GM19438 (cell line): ENCODE data around the gene PNRC1.
"Not testable (repeated sequence)": the region's sequence is repeated elsewhere in the genome, so short reads cannot be mapped to it uniquely, and the experiment has no call there.

Source experiments
- ATAC-seq: cut with Tn5 transposase; IDR thresholded peaks from one replicate; pipeline ENCODE4 v1.9.1; 2021; ENCODE audit warnings: low read depth; ENCODE audit not compliant: unreplicated experiment

Gene PNRC1

DNA sequence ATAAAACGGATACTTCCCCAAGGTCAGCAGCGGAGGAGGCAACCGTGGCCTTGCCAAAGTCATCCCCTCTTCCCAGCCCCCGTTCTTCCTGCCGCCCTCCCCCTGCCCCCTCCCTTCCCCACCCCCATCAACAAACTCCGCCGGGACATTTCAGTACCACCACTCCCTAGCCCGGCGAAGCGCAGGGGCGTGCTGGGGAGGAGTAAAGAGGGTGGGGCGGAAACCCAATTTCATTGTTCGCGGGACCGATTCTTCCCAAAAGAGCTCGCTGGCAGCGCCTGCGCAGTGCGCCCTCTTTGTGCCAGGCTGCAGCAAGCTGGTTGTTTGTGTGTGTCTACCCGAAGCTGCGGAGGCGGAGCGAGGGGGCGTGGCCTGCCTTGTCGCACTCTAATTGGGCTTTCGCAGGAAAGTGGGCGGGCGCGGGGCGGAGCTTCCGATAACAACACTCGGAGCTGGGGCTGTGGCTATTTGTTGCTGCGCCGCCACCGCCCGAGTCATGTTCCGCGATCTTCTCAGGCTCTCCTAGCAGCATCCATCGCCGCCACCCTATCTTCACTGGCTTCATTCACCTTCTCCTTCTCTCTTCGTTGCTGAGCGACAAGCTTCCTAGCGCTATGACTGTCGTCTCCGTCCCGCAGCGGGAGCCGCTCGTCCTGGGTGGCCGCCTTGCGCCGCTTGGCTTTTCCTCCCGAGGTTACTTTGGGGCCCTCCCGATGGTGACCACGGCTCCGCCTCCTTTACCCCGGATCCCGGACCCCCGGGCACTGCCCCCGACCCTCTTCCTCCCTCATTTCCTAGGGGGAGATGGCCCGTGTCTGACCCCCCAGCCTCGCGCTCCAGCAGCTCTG lies at the start of gene PNRC1:
PNRC1 (plus strand) TSS at position 471 of the 848 bp plus-strand sequence; CDS start at position 615, 144 bp downstream.
- peak; percentile 76 for ATAC-seq

DNA sequence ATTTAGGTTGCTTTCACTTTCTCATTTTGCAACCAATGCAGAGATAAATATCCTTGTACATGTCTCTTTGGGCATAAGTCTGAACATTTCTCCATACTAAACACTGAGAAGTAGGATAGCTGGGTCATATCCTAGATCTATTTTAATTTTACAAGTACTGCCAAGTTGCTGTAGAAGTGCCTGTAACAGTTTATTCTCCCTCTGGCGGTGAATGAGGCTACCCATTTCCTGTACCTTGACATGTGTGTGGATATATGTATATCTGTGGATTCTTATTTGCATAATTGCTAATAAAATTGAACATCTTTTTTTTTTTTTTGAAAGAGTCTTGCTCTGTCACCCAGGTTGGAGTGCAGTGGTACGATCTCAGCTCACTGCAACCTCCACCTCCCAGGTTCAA lies 48.0 kb upstream of the PNRC1 start:
- no peak for ATAC-seq

DNA sequence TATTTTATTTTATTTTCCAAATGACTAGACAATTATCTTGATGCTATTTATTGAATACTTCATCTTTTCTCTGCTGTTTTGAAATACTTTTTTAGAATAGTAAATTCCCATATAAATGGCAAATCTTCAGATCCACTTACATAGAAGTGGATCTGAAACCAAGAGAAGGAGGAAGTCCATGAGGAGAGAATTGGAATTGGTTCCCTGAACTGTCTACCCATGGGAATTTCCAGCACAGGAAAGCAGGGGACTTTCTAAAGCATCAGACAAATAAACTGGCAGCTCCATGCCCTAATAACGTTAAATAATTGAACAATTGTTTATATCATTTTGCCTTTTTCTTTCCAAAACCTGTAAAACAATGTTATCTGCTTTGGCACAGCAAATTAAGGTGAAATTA lies 47.1 kb upstream of the PNRC1 start:
- no peak for ATAC-seq

DNA sequence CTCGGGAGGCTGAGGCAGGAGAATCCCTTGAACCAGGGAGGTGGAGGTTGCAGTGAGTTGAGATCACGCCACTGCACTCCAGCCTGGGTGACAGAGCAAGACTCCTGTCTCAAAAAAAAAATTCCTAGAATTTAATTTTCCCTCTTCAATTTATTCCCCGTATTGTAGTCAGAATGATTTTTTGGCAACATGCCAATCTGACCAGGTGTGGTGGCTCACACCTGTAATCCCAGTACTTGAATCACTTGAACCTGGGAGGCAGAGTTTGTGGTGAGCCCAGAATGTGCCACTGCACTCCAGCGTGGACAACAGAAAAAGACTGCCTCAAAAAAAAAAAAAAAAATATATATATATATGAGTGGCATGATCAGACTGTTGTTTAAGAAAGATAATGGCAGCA lies 46.4 kb upstream of the PNRC1 start:
- ATAC-seq = not testable (repeated sequence)

DNA sequence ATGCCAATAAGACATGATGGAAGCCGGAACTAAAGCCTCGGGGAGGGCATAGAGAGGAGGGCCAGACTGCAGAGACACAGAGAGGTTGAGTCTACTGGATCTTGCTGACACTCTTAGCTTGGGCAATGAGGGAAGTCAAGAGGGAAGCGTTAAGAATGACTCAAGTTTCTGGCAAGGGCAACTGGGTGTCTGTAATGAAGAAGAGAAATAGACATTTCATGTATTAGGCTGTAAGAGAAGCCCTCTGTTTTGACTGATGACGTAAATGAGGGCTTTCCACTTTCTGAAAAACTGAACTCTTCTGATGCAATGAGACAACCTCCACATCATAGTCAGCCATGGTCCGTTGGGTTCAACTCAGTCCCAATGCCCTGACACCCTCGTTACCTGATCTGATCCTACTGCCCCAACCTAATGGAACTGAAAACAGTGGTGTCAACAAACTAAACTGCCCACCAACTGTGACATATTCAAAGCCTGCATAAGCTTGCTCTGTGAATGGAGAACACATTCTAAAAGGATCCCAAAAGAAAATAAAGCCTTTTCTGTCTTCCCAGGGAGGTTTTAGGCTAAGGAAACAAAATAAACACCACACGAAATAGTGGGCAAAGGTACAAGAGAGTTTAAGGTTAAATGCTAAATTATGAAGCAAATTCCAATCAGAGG lies 45.8 kb upstream of the PNRC1 start:
- no peak for ATAC-seq

DNA sequence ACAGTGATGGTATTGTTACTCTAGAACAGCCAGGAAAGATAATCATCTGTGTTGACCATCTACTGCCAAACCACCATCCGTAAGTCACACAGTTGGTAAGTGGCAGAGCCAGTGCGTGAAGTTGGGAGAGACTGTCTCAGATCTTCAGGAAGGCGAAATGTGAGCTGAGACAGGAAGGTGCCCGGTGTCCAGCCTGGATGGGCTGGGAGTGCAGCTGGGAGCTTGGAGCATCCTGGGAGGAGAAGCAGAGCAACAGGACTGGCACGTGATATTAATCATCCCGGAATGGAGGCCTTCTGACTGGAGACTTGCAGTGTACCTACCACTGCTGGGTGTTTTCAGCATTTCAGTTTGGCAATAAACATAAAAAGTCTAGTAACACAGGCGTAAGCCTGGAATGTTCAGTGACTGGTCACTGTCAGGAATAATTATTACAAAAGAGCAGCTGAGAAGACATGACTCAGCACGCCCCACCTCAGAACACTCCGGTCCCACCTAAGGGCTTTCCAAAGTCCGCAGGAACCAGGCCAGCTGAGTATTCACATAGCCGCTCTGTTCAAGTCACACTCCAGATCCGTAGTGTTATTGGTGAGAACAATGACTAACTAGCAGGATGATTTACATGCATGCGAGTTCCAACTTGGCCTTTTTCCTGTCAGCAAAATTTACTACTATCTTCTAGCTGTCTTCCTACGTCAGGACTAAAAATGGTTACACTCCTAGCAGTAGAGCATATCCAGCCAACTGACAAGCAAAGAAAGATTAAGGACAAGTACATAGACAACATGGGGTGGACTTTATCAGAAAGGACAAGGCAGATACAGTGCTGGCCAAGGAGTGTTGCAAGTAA lies 45.1 kb upstream of the PNRC1 start:
- no peak for ATAC-seq

DNA sequence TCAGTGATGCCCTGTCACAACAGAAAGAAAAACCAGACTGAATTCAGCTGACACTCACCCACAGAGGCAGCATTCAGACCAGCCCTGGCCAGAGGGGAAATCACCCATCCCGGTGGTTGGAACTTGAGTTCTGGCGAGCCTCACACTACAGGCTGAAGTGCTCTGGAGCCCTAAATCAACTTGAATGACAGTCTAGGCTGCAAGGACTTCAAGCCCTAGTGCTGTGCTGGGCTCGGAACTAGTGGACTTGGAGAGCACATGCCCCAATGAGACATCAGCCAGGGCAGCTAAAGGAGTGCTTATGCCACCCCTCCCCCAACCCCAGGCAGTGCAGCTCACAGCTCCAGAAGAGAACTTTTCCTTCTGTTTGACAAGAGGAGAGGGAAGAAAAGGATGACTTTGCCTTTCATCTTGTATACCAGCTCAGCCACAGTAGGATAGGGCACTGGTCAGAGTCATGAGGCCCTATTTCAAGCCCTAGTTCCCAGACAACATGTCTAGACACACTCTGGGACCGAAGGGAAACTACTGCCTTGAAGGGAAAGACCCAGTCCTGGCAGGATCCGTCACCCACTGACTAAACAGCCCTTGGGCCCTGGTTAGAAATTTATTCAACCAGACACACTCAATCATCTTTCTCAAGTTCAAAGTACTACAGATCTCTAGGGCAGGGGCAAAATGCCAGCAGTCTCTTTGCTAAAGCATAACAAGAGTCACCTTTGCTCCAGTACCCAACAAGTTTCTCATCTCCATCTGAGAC lies 43.2 kb upstream of the PNRC1 start:
- ATAC-seq = no peak

DNA sequence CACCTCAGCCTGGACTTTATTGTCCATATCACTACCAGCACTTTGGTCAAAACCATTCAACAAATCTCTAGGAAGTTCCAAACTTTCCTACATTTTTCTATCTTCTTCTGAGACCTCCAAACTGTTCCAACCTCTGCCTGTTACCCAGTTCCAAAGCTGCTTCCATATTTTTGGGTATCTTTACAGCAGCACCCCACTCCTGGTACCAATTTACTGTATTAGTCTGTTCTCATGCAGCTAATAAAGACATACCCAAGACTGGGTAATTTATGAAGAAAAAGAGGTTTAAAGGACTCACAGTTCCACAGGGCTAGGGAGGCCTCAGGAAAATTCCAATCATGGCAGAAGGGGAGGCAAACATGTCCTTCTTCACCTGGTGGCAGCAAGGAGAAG lies 42.7 kb upstream of the PNRC1 start:
- ATAC-seq = not testable (repeated sequence)

DNA sequence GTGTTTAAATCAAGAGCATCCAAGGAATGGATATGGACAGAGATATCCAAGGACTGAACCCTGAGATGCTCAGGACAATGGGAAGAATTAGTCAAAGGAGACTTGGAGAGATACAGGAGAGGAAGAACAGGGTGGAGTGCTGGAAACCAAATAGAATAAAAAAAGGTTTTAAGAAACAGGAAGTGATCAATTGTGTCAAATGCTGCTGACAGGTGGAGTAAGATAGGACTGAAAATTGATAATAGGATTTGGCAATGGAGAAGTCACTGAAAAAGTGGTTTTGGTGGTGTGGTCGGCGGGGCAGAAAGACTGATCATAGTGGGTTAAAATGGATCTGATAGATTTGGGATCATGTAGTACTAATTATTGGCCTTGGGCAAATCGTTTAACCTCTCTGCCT lies 37.9 kb upstream of the PNRC1 start:
- ATAC-seq = no peak

DNA sequence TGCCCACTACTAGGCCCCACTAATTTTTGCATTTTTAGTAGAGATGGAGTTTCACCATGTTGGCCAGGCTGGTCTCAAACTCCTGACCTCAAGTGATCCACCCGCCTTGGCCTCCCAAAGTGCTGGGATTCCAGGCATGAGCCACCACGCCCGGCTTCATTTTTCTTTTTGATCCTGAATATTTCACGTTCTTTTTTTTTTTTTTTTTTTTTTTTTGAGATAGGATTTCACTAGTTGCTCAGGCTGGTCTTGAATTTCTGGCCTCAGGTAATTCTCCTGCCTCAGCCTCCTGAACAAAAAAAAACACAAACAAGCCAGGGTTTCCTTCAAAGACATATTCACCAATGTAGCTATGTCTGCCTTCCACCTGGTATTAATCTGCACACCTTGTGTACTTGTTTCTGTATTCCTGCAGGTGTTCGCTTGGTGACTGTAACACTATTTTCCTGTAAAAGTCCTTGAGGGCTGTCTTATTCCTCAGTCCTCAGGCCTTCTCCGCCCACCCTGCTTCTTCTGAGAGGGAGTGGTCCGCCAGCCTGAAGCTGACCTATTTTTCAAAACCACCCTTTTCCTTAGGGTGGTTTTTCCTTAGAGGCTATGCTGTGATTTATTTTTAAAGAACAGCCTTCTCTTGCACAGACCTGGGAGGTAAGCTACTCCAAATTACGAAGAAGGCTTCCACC lies 36.1 kb upstream of the PNRC1 start:
- ATAC-seq = no peak

DNA sequence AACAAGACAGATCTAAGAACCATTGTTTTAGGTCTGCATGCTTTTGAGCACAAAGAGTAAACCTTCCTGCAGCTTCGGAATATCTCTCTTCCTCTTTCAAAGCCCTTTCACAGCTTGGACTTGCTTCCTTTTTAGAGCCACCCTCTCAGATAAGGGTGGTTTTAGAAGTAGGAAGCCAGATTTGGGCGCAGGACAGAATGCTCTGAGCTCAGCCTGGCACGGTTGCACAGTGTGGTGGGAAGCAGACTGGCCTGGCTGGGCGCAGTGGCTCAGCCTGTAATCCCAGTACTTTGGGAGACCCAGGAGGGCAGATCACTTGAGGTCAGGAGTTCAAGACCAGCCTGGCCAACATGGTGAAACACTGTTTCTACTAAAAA lies 35.6 kb upstream of the PNRC1 start:
- no peak for ATAC-seq

DNA sequence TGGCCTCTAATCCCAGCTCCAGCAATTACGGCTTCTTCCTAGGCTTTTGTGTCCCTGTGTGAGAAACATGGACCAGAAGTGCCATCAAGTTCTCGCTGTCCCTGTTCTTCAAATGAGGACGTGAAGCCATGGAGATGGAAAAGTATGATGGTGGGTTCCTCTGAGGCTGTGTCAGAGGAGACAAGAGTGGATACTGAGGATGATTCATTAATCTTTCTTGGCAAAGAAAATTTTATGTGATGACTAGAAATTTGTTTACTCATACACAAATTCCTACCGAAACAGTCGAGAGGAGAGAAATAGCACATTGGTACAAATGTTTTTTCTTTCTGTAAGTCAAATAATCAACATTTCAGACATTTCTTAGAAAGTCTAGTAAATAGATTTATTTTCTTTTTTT lies 35.0 kb upstream of the PNRC1 start:
- no peak for ATAC-seq

DNA sequence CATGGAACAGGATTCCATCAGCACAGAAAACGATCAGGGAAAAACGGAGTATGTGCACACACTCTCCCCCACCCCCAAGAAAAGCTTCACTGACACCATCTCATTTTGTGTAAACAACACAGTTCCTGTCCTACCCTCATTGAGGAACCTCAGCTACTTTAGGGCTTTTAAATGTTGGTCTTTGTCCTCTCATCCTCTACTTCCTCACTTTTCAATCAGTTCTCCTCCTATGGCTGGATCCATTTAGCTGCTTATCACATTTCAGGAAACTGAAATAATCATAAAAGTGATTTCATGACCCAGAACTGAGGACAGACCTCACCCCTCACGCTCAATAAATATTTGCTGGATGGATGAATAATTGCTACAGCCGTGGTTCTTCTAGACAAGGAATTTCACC lies 33.1 kb upstream of the PNRC1 start:
- ATAC-seq = no peak

DNA sequence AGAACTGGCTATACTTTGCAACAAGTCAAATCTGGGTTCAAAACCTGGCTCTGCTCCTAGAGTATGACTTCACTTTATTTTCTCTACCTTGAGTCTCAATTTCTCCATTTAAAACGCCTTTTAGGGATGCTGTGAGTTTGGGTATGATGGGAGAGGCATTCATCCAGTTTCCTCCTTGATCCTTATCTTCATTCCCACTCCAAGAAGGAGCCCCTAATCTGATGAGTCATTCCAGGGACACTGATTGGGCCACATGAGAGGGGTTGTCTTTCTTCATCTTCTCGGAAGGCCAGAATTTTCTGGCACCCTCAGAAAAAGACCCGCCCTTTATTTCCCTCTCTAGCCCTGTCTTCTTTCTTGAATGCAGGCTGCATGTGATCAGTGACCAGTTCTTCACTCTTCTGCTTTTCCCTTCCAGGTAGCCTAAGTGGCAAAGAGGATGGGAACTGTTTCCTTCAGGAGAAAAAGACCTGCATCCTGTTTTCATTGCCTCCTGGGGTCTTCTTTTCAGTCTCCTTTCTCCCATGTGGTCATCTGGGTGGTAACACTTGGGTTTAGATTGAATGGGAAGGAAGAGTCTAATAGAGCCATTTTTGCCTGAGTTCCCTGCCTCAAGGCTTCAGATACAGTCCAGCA lies 32.1 kb upstream of the PNRC1 start:
- no peak for ATAC-seq

DNA sequence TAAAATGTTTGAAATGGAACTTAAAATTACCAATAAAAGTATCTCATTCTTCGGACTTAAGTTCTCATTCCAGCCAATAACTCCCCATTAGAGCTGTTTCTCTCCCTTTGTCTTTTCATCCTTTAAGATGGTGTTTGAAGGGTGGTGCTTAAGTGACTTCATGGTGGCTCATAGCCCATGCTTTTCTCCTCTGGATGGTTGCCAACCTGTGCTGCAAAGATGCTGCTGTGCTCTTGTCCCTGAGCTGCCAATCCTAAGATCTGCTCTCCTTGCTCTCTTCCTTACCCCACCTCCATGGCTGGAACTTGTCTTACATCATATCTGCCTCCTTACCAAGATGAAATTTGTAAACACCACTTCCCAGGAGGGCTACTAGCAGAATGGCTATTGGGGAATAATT lies 31.6 kb upstream of the PNRC1 start:
- ATAC-seq = no peak

DNA sequence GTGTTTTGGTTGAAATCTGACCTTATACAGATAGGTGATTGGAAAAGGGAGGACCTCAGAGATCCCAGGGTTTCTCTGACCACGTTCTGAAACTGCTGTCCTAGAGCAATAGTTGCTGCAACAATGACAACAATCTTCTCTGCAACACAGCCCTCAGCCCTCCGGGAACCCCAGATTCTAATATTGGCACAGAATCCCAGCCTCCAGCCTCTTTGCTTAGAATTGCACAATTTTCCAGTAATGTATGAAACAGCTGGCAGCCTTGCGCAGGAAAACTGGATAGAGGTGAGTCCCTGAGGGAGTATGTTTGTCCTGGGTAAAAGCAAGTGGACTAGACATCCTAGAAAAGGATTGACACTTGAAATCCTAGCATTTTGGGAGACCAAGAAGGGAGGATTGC lies 30.4 kb upstream of the PNRC1 start:
- ATAC-seq = no peak

DNA sequence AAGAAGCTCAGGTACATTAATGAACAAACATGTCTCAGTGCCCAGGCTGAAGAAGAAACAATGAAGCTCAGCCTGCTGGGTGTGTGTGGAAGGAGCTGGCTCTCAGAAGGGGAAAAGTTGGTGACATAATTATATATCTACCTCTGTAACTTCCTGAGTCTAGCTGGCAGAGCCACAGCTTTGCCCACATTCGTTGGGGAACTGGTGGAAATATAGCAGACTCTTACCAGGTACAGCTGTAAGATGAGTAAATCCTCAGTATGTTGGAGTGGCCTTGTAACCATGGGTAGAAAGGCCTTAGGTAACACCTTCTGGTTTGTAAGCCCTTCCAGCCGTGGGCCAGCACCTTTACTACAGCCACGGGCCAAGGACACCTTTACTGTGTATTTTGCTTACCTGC lies 29.9 kb upstream of the PNRC1 start:
- ATAC-seq = no peak

DNA sequence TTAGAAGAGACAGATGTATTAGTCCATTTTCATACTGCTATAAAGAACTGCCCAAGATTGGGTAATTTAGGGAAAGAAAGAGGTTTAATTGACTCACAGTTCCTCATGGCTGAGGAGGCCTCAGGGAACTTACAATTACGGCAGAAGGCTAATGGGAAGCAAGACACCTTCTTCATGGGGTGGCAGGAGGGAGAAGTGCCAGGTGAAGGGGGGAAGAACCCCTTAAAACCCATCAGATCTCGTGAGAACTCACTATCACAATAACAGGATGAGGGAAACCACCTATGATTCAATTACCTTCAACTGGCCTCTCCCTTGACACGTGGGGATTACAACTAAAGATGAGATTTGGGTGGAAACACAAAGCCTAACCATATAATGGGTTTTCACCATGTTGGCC lies 28.9 kb upstream of the PNRC1 start:
- no peak for ATAC-seq

DNA sequence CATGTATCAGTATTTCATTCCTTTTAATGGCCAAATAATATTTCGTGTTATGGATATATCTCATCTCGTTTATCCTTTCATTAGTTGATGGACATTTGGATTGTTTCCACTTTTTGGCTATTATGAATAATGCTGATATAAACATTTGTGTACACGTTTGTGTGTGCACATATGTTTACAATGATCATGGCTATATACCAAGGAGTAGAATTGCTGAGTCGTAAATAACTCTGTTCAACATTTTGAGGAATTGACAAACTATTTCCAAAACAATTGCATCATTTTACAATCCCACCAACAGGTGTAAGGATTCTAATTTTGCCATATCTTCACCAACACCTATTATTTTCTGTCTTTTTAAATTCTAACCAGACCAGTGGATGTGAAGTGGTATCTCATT lies 26.3 kb upstream of the PNRC1 start:
- ATAC-seq = no peak

DNA sequence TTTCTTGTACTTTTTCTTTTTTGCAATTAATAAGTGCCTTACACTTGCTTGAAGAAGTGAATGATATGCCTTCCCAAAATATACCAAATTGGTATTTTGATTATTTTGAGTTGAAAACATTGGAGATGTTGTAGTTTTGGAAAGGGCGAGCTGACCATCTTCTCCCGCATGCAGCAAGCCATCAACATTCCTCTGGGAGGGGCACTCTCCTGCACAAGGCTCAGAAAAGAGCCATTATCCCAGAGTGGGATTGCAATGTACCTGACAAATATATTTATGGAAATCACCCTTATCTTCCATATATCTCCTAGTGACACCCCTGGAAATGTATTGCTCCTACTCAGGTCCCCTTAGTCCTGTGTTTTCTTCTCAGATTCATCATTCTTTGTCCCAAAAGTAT lies 22.8 kb upstream of the PNRC1 start:
- ATAC-seq = no peak
